Tibial nerve (tissue), 4 donors: Measurements from ENCODE around the gene CIB2.

Experiments used
- CTCF ChIP-seq, 5 experiments: fragments of 200-600 bp in 3 of 5; fragments of 450-650 bp in 2 of 5; sonication (generic) in 3 of 5; IDR thresholded peaks; one replicate each; pipeline ENCODE4 v1.5.1; 2016 to 2019; ENCODE audit warnings: antibody characterized with exemption in 5 of 5, mild to moderate bottlenecking in 3 of 5, moderate library complexity in 2 of 5
- EP300 ChIP-seq, 2 donors: sonication (generic); formaldehyde crosslinking; IDR thresholded peaks; one replicate each; pipeline ENCODE4 v1.6.1; 2017; ENCODE audit warnings: antibody characterized with exemption in 2 of 2, mild to moderate bottlenecking in 1 of 2
- POLR2A ChIP-seq, 2 donors: fragments of 450-650 bp; IDR thresholded peaks; one replicate each; pipeline ENCODE4 v1.6.1; 2017; ENCODE audit warnings: antibody characterized with exemption in 2 of 2, mild to moderate bottlenecking in 2 of 2, moderate library complexity in 2 of 2

GRCh38 chr15:78100886-78101285 lies 30.4 kb downstream of the CIB2 start:
- TF ChIP-seq CTCF (IDR thresholded peaks at IDR 0.05) (no peak), POLR2A (IDR thresholded peaks at IDR 0.05) (no peak), EP300 (IDR thresholded peaks at IDR 0.05) (no peak)
